Spleen (tissue), 7 donors: ENCODE measurements around the gene METTL25.

Source experiments
- CTCF ChIP-seq, 11 experiments: fragments of 200-600 bp in 7 of 11; fragments of 450-650 bp in 4 of 11; sonication (generic) in 4 of 11; IDR thresholded peaks in 8 of 11; conservative IDR thresholded peaks in 3 of 11; 1 replicate in 7 of 11; 2 replicates in 4 of 11; pipeline versions ENCODE4 v1.4.0 to v1.8.0; 2016 to 2021; ENCODE audit warnings: antibody characterized with exemption in 11 of 11, inconsistent platforms in 4 of 11, mild to moderate bottlenecking in 1 of 11
- POLR2A ChIP-seq, 3 donors: fragments of 450-650 bp; IDR thresholded peaks; one replicate each; pipeline ENCODE4 v1.5.1; 2017; ENCODE audit warnings: antibody characterized with exemption in 3 of 3, mild to moderate bottlenecking in 1 of 3
- POLR2AphosphoS5 ChIP-seq, 3 donors: sonication (generic); formaldehyde crosslinking; IDR thresholded peaks; one replicate each; pipeline ENCODE4 v1.5.1; 2017; ENCODE audit warnings: antibody characterized with exemption in 3 of 3
- donor health status: DM: no; HTN: no; CAD: no; lungs with moderate emphysema.
- donor health status: DM: no; HTN: no; CAD: no.
- donor health status: DM: no; HTN: no; CAD: no.

DNA sequence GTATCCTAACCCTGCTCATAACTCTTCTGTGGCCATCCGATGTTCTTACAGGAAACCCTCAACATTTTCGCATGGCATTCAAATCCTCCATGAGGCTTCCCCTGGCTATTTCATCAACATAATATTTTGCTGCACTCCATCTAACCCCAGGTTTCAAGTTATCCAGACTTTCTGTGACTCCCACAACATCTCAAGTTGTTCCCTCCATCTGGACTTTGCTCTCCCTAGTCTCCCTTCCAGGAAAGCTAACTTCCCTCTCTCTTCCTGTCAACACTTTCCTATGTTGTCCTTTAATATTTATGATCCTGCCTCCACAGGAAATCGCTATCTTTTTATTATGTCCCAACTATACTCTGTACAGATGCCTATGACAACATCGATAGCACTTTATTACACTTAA is 146.1 kb downstream of the METTL25 start:
- TF ChIP-seq CTCF (IDR thresholded peaks at IDR 0.05 in 8 of 11, conservative IDR thresholded peaks at IDR 0.05 in 3 of 11): no peak
- TF ChIP-seq POLR2A (IDR thresholded peaks at IDR 0.05): no peak
- no peak for TF ChIP-seq POLR2AphosphoS5 (IDR thresholded peaks at IDR 0.05)
